ENCODE data around the gene KRTAP12-2. TPM values are rescaled to one million over a fixed set of nuclear protein-coding genes. Genes with fewer than 3 reads are reported as not detected.
"Not testable (repeated sequence)": the region's sequence is repeated elsewhere in the genome, so short reads cannot be mapped to it uniquely, and the experiment has no call there.

The KRTAP12-2 gene
- total and polyA plus RNA-seq, 2 donors (not counting 3 experiments of a cell fraction or from before 2014, with no cell fraction given): not detected

GRCh38 chr21:44647222-44647552, 19.5 kb downstream of the KRTAP12-2 start:
- BruUV-seq (replicated peaks): no TSS peak
- CTCF ChIA-PET: no interaction called here

GRCh38 chr21:44646366-44647221, 20.1 kb downstream of the KRTAP12-2 start, which contains the start of gene KRTAP10-11:
Gene KRTAP10-11 (plus strand): TSS chr21:44646414. CDS start chr21:44646459, 45 bp downstream.
- H3K4me2 ChIP-seq (ENCODE audit: insufficient read depth, low read length); POLR2A ChIA-PET; H3K4me1 ChIP-seq (ENCODE audit: control insufficient read depth, extremely low read depth, insufficient read depth, low read length); DNase-seq (ENCODE audit: low read depth, low spot score); H3K4me3 ChIP-seq (replicated peaks in 1 of 3; ENCODE audit: insufficient read depth in 1 of 3, low read depth in 1 of 3, low read length in 3 of 3); H3K9me1 ChIP-seq (replicated peaks; ENCODE audit: control insufficient read depth, extremely low read depth, insufficient read depth, low read length); H3K9ac ChIP-seq (replicated peaks; ENCODE audit: extremely low read depth, insufficient read depth, low read length); intact Hi-C loops (cut with micrococcal nuclease); dilution Hi-C loops (cut with MboI; ENCODE audit: extremely low pct_ligation_motif_present, low sequenced_read_pairs); H3K36me3 ChIP-seq (ENCODE audit: control insufficient read depth in 2 of 2, extremely low read depth in 1 of 2, insufficient read depth in 2 of 2, low read length in 2 of 2); H3K27me3 ChIP-seq (ENCODE audit: control insufficient read depth in 2 of 2, insufficient read depth in 2 of 2, low read length in 2 of 2); FAIRE-seq; BruUV-seq (replicated peaks); H3K9me3 ChIP-seq (replicated peaks; ENCODE audit: control insufficient read depth, insufficient read depth, low read length); H4K20me1 ChIP-seq (replicated peaks; ENCODE audit: control insufficient read depth, extremely low read depth, insufficient read depth, low read length); CTCF ChIA-PET; H3K79me2 ChIP-seq (ENCODE audit: control insufficient read depth, insufficient read depth, low read length); H2AFZ ChIP-seq (ENCODE audit: low read depth, low read length); H3K27ac ChIP-seq (ENCODE audit: insufficient read depth, low read depth, low read length): not testable (repeated sequence)

More at GRCh38 chr21:44647222-44647552, 19.5 kb downstream of the KRTAP12-2 start:
- no peak overlapping the region for H2AFZ ChIP-seq (ENCODE audit: low read depth, low read length)
- intact Hi-C loops (cut with micrococcal nuclease): no loop called here
- H3K4me3 ChIP-seq (replicated peaks in 1 of 3; ENCODE audit: insufficient read depth in 1 of 3, low read depth in 1 of 3, low read length in 3 of 3): no peak overlapping the region
- FAIRE-seq (no peak), DNase-seq (ENCODE audit: low read depth, low spot score) (no peak)
- no peak overlapping the region for H3K9ac ChIP-seq (replicated peaks; ENCODE audit: extremely low read depth, insufficient read depth, low read length)
- dilution Hi-C loops (cut with MboI; ENCODE audit: extremely low pct_ligation_motif_present, low sequenced_read_pairs): no loop called here
- no peaks in the 10 kb centered on the region for H3K27me3 ChIP-seq (ENCODE audit: control insufficient read depth in 2 of 2, insufficient read depth in 2 of 2, low read length in 2 of 2)
- H3K9me1 ChIP-seq (replicated peaks; ENCODE audit: control insufficient read depth, extremely low read depth, insufficient read depth, low read length): no peaks in the 10 kb centered on the region
- H3K9me3 ChIP-seq (replicated peaks; ENCODE audit: control insufficient read depth, insufficient read depth, low read length): no peaks in the 10 kb centered on the region
- no peaks in the 10 kb centered on the region for H3K36me3 ChIP-seq (ENCODE audit: control insufficient read depth in 2 of 2, extremely low read depth in 1 of 2, insufficient read depth in 2 of 2, low read length in 2 of 2)
- no peaks in the 10 kb centered on the region for H3K4me1 ChIP-seq (ENCODE audit: control insufficient read depth, extremely low read depth, insufficient read depth, low read length)
- POLR2A ChIA-PET: no interaction called here
- H3K4me2 ChIP-seq (ENCODE audit: insufficient read depth, low read length): no peak overlapping the region
- no peak overlapping the region for H3K27ac ChIP-seq (ENCODE audit: insufficient read depth, low read depth, low read length)
- TF ChIP-seq EZH2 (IDR thresholded peaks at IDR 0.05; ENCODE audit: borderline replicate concordance, low read depth, low read length, severe bottlenecking) (no peak), GATA2 (IDR thresholded peaks at IDR 0.05; ENCODE audit: insufficient read depth, insufficient read length, low read depth, low read length) (no peak), CTCF (IDR thresholded peaks at IDR 0.05; ENCODE audit: extremely low read depth in 1 of 2, insufficient read depth in 1 of 2, low read depth in 1 of 2, low read length in 2 of 2) (no peak), JUN (IDR thresholded peaks at IDR 0.05; ENCODE audit: borderline replicate concordance, insufficient read depth, insufficient read length, low read depth) (no peak), POLR2A (IDR thresholded peaks at IDR 0.05; ENCODE audit: low read depth, low read length) (no peak), FOS (IDR thresholded peaks at IDR 0.05; ENCODE audit: borderline replicate concordance, insufficient read depth, low read length) (no peak), POLR2AphosphoS5 (IDR thresholded peaks at IDR 0.05; ENCODE audit: insufficient read depth, low read depth, low read length) (no peak), MAX (IDR thresholded peaks at IDR 0.05; ENCODE audit: insufficient read depth, insufficient read length) (no peak)
- H3K79me2 ChIP-seq (ENCODE audit: control insufficient read depth, insufficient read depth, low read length): no peaks in the 10 kb centered on the region
- no peaks in the 10 kb centered on the region for H4K20me1 ChIP-seq (replicated peaks; ENCODE audit: control insufficient read depth, extremely low read depth, insufficient read depth, low read length)

Data from endothelial cell of umbilical vein (primary cell).